Measurements from ENCODE around the gene KRT32. TPM values are rescaled to one million over a fixed set of nuclear protein-coding genes. Genes with fewer than 3 reads are reported as not detected.
"Not testable (repeated sequence)": the region's sequence is repeated elsewhere in the genome, so short reads cannot be mapped to it uniquely, and the experiment has no call there.

KRT32 gene
- total RNA-seq, 1 experiment from 2014 or later = 0.72 TPM

GRCh38 chr17:41434005-41434404 is 33.2 kb downstream of the KRT32 start:
- ATAC-seq = no peak
- intact Hi-C loops (cut with micrococcal nuclease; ENCODE audit: unreplicated experiment) = no loop called here
- Histone ChIP-seq H3K9me3 (ENCODE audit: control insufficient read depth, insufficient read depth, low read depth, low read length) (no peaks in the 10 kb centered on the region), H3K27ac (ENCODE audit: low read length) (no peak overlapping the region), H3K4me1 (ENCODE audit: control insufficient read depth, insufficient read depth, low read length) (no peaks in the 10 kb centered on the region), H3K4me3 (ENCODE audit: low read depth in 2 of 2, low read length in 2 of 2) (no peak overlapping the region), H3K27me3 (ENCODE audit: control insufficient read depth, insufficient read depth, low read length) (no peaks in the 10 kb centered on the region), H3K36me3 (ENCODE audit: control insufficient read depth, insufficient read depth, low read length) (no peaks in the 10 kb centered on the region)
- TF ChIP-seq POLR2AphosphoS5 (IDR thresholded peaks at IDR 0.05; ENCODE audit: low read depth, low read length) (no peak), SIN3A (IDR thresholded peaks at IDR 0.05; ENCODE audit: borderline replicate concordance, insufficient read depth, low read depth, low read length) (no peak), REST (IDR thresholded peaks at IDR 0.05; ENCODE audit: insufficient read depth in 1 of 2, low read depth in 2 of 2, low read length in 1 of 2) (no peak), TCF7L2 (IDR thresholded peaks at IDR 0.05; ENCODE audit: low read depth, low read length) (no peak), CTCF (IDR thresholded peaks at IDR 0.05) (no peak)
- DNase-seq (ENCODE audit: low read depth, low spot score) = no peak
- CTCF ChIA-PET = no interaction called here
- POLR2A ChIA-PET = interaction anchor here (0.6 kb wide), 1 partner anchor 521 kb away, joined by 6 read pairs; no protein-coding TSS in a partner anchor
- in situ Hi-C loops (cut with HindIII; ENCODE audit: low pct_unique_long_range_greater_than_20kb, low sequenced_read_pairs) = no loop called here
- BruUV-seq (replicated peaks) = no TSS peak

- TF ChIP-seq POLR2AphosphoS5 (IDR thresholded peaks at IDR 0.05; ENCODE audit: low read depth, low read length) (no peak), SIN3A (IDR thresholded peaks at IDR 0.05; ENCODE audit: borderline replicate concordance, insufficient read depth, low read depth, low read length) (no peak), CTCF (IDR thresholded peaks at IDR 0.05) (no peak), REST (IDR thresholded peaks at IDR 0.05; ENCODE audit: insufficient read depth in 1 of 2, low read depth in 2 of 2, low read length in 1 of 2) (no peak), TCF7L2 (IDR thresholded peaks at IDR 0.05; ENCODE audit: low read depth, low read length) (no peak)
- H3K9me3 ChIP-seq (ENCODE audit: control insufficient read depth, insufficient read depth, low read depth, low read length) = no peaks in the 10 kb centered on the region
- H3K4me3 ChIP-seq (ENCODE audit: low read depth in 2 of 2, low read length in 2 of 2) = no peak overlapping the region
- intact Hi-C loops (cut with micrococcal nuclease; ENCODE audit: unreplicated experiment) (no loop called here), in situ Hi-C loops (cut with HindIII; ENCODE audit: low pct_unique_long_range_greater_than_20kb, low sequenced_read_pairs) (no loop called here)
- ChIA-PET CTCF (no interaction called here), POLR2A (interaction anchor here (0.6 kb wide), 1 partner anchor 521 kb away, joined by 6 read pairs; no protein-coding TSS in a partner anchor)
- H3K36me3 ChIP-seq (ENCODE audit: control insufficient read depth, insufficient read depth, low read length) = no peaks in the 10 kb centered on the region
- no TSS peak for BruUV-seq (replicated peaks)
- ATAC-seq (no peak), DNase-seq (ENCODE audit: low read depth, low spot score) (no peak)
- H3K4me1 ChIP-seq (ENCODE audit: control insufficient read depth, insufficient read depth, low read length) = no peaks in the 10 kb centered on the region
- no peaks in the 10 kb centered on the region for H3K27me3 ChIP-seq (ENCODE audit: control insufficient read depth, insufficient read depth, low read length)
- no peak overlapping the region for H3K27ac ChIP-seq (ENCODE audit: low read length)
Observed at GRCh38 chr17:41433586-41433985, 33.6 kb downstream of the KRT32 start.

GRCh38 chr17:41430376-41430775 is 36.8 kb downstream of the KRT32 start:
- H3K27ac ChIP-seq (ENCODE audit: low read length); ATAC-seq; in situ Hi-C loops (cut with HindIII; ENCODE audit: low pct_unique_long_range_greater_than_20kb, low sequenced_read_pairs); H3K4me1 ChIP-seq (ENCODE audit: control insufficient read depth, insufficient read depth, low read length); POLR2A ChIA-PET; H3K9me3 ChIP-seq (ENCODE audit: control insufficient read depth, insufficient read depth, low read depth, low read length); intact Hi-C loops (cut with micrococcal nuclease; ENCODE audit: unreplicated experiment); H3K36me3 ChIP-seq (ENCODE audit: control insufficient read depth, insufficient read depth, low read length); CTCF ChIA-PET; H3K27me3 ChIP-seq (ENCODE audit: control insufficient read depth, insufficient read depth, low read length); BruUV-seq (replicated peaks); DNase-seq (ENCODE audit: low read depth, low spot score); H3K4me3 ChIP-seq (ENCODE audit: low read depth in 2 of 2, low read length in 2 of 2): not testable (repeated sequence)

All from Panc1 (cell line).